Prostate gland (tissue), 2 donors: ENCODE measurements around the gene SLC22A3.

Source experiments
- CTCF ChIP-seq, 4 experiments: fragments of 200-600 bp in 2 of 4; fragments of 450-650 bp in 2 of 4; sonication (generic) in 2 of 4; IDR thresholded peaks; 1 replicate in 3 of 4; 2 replicates in 1 of 4; pipeline ENCODE4 v1.5.1; 2016 to 2019; ENCODE audit warnings: antibody characterized with exemption in 4 of 4, mild to moderate bottlenecking in 2 of 4, moderate library complexity in 2 of 4
- POLR2A ChIP-seq: fragments of 450-650 bp; IDR thresholded peaks from one replicate; pipeline ENCODE4 v1.6.1; 2016; ENCODE audit warnings: antibody characterized with exemption, mild to moderate bottlenecking
- POLR2AphosphoS5 ChIP-seq: sonication (generic); formaldehyde crosslinking; IDR thresholded peaks from one replicate; pipeline ENCODE4 v1.6.1; 2017; ENCODE audit warnings: antibody characterized with exemption

GRCh38 chr6:160462551-160463109 lies 114.5 kb downstream of the SLC22A3 start:
- TF ChIP-seq CTCF (IDR thresholded peaks at IDR 0.05) = no peak
- no peak for TF ChIP-seq POLR2A
- TF ChIP-seq POLR2AphosphoS5 = no peak
